A549 (cell line): ENCODE data around the gene HP. TPM values are rescaled to one million over a fixed set of nuclear protein-coding genes. Genes with fewer than 3 reads are reported as not detected.

Experiments used
- ATAC-seq, 2 experiments: fragments of 200-7000 bp in 1 of 2; fragments of >200 bp in 1 of 2; cut with Nextera tagmentation in 1 of 2; cut with Tn5 transposase in 1 of 2; 3 replicates each; pipeline versions ENCODE4 v1.8.0 to v1.9.1; 2018 to 2020; ENCODE audit warnings: mild to moderate bottlenecking in 1 of 2, moderate library complexity in 1 of 2
- CTCF ChIA-PET: fragments of 300-600 bp; sonication (Branson Sonifier 250); formaldehyde crosslinking; extraction: SDS; loops from one replicate; lab custom pipeline; 2021; ENCODE audit warnings: antibody characterized with exemption, inconsistent platforms; lab: Yijun Ruan, JAX
- POLR2A ChIA-PET: fragments of 350-600 bp; formaldehyde crosslinking; extraction: SDS; loops from one replicate; lab custom pipeline; 2021; ENCODE audit warnings: antibody characterized with exemption, inconsistent platforms; lab: Yijun Ruan, JAX
- DNase-seq, 2 experiments: peaks; one replicate each; pipeline versions ENCODE4 v3.0.0 to v3.0.0-alpha.2; 2011 to 2016; ENCODE audit warnings: low read depth in 1 of 2, low spot score in 1 of 2
- FAIRE-seq: peaks from 2 replicates; lab custom pipeline; 2011; peaks lifted over from hg19 to GRCh38; lab: Jason Lieb, UNC
- H3K27ac ChIP-seq, 2 experiments: fragments of >200 bp; sonication (Bioruptor Twin); formaldehyde crosslinking; 3 replicates each; pipeline ENCODE4 v1.5.1; 2016 to 2017
- H3K4me1 ChIP-seq: fragments of >200 bp; sonication (Bioruptor Twin); formaldehyde crosslinking; 3 replicates; pipeline ENCODE4 v1.6.1; 2016
- H3K4me2 ChIP-seq: fragments of >200 bp; sonication (Bioruptor Twin); formaldehyde crosslinking; 3 replicates; pipeline ENCODE4 v1.6.1; 2016
- H3K4me3 ChIP-seq: fragments of >200 bp; sonication (Bioruptor Twin); formaldehyde crosslinking; 3 replicates; pipeline ENCODE4 v1.5.1; 2016
- H3K9me3 ChIP-seq: fragments of >200 bp; sonication (Bioruptor Twin); formaldehyde crosslinking; 3 replicates; pipeline ENCODE4 v1.6.1; 2016
- BCL3 ChIP-seq: fragments of >200 bp; sonication (Bioruptor Twin); formaldehyde crosslinking; IDR thresholded peaks from 3 replicates; pipeline ENCODE4 v1.6.1; 2016
- CBX2 ChIP-seq: fragments of 200-600 bp; sonication (generic); IDR thresholded peaks from 2 replicates; pipeline ENCODE4 v1.6.1; 2016; ENCODE audit warnings: low read depth, mild to moderate bottlenecking, borderline replicate concordance
- CBX8 ChIP-seq: fragments of 200-600 bp; sonication (generic); IDR thresholded peaks from 2 replicates; pipeline ENCODE4 v1.6.1; 2016
- CEBPB ChIP-seq, 2 experiments: fragments of >200 bp in 1 of 2; sonication (Bioruptor Twin) in 1 of 2; formaldehyde crosslinking in 1 of 2; IDR thresholded peaks; 2 replicates each; pipeline ENCODE4 v1.6.1; 2012 to 2016
- E2F6 ChIP-seq: IDR thresholded peaks from 2 replicates; pipeline ENCODE4 v1.6.1; 2012; ENCODE audit warnings: low read depth, borderline replicate concordance
- EHF ChIP-seq: fragments of 250-450 bp; sonication (Bioruptor Pico); IDR thresholded peaks from 2 replicates; pipeline ENCODE4 v1.5.0; 2020; ENCODE audit warnings: mild to moderate bottlenecking
- EP300 ChIP-seq, 2 experiments: fragments of >200 bp; sonication (Bioruptor Twin); formaldehyde crosslinking; IDR thresholded peaks; 2 replicates in 1 of 2; 3 replicates in 1 of 2; pipeline ENCODE4 v1.6.1; 2016 to 2017
- FOSB ChIP-seq: fragments of 250-450 bp; sonication (Bioruptor Pico); IDR thresholded peaks from 2 replicates; pipeline ENCODE4 v1.5.0; 2020; ENCODE audit warnings: mild to moderate bottlenecking, moderate library complexity
- FOXS1 ChIP-seq: fragments of 250-450 bp; sonication (Bioruptor Pico); IDR thresholded peaks from 2 replicates; pipeline ENCODE4 v1.5.0; 2020; ENCODE audit warnings: mild to moderate bottlenecking, moderate library complexity
- GATA3 ChIP-seq: IDR thresholded peaks from 2 replicates; pipeline ENCODE4 v1.6.1; 2012; ENCODE audit warnings: borderline replicate concordance
- HDAC2 ChIP-seq: fragments of 200-600 bp; sonication (generic); IDR thresholded peaks from 2 replicates; pipeline ENCODE4 v1.6.1; 2016
- HES2 ChIP-seq: fragments of >200 bp; sonication (Bioruptor Twin); formaldehyde crosslinking; IDR thresholded peaks from 2 replicates; pipeline ENCODE4 v1.6.1; 2016
- HOXA7 ChIP-seq: fragments of 250-450 bp; sonication (Bioruptor Pico); IDR thresholded peaks from 2 replicates; pipeline ENCODE4 v1.5.0; 2020; ENCODE audit warnings: mild to moderate bottlenecking, moderate library complexity
- HOXB13 ChIP-seq: fragments of 250-450 bp; sonication (Bioruptor Pico); IDR thresholded peaks from 2 replicates; pipeline ENCODE4 v1.5.0; 2020; ENCODE audit warnings: low read depth, mild to moderate bottlenecking, moderate library complexity
- HOXB5 ChIP-seq: fragments of 250-450 bp; sonication (Bioruptor Pico); IDR thresholded peaks from 2 replicates; pipeline ENCODE4 v1.5.0; 2020; ENCODE audit warnings: mild to moderate bottlenecking, moderate library complexity
- JUN ChIP-seq, 2 experiments: fragments of >200 bp; sonication (Bioruptor Twin); formaldehyde crosslinking; IDR thresholded peaks; 2 replicates in 1 of 2; 3 replicates in 1 of 2; pipeline ENCODE4 v1.6.1; 2016 to 2017
- KDM5A ChIP-seq: fragments of 200-600 bp; sonication (generic); IDR thresholded peaks from 2 replicates; pipeline ENCODE4 v1.6.1; 2016; ENCODE audit warnings: antibody characterized with exemption, mild to moderate bottlenecking
- MAFK ChIP-seq: fragments of 450-650 bp; IDR thresholded peaks from 2 replicates; pipeline ENCODE4 v1.6.1; 2014; ENCODE audit not compliant: partially characterized antibody
- MAZ ChIP-seq: fragments of 150-350 bp; IDR thresholded peaks from 2 replicates; pipeline ENCODE4 v1.6.1; 2014; ENCODE audit warnings: antibody characterized with exemption, low read depth, low read length, borderline replicate concordance
- MYC ChIP-seq: IDR thresholded peaks from 2 replicates; pipeline ENCODE4 v1.6.1; 2012; ENCODE audit warnings: mild to moderate bottlenecking, inconsistent platforms, low read length, improper control_type of control experiment, borderline replicate concordance
- NFE2L2 ChIP-seq: fragments of 150-350 bp; conservative IDR thresholded peaks from 2 replicates; pipeline ENCODE4 v1.6.1; 2014; ENCODE audit warnings: low read length
- NR3C1 ChIP-seq: fragments of >200 bp; sonication (Bioruptor Twin); formaldehyde crosslinking; IDR thresholded peaks from 3 replicates; pipeline ENCODE4 v1.6.1; 2017
- PBX3 ChIP-seq: IDR thresholded peaks from 2 replicates; pipeline ENCODE4 v1.6.1; 2012
- RAD21 ChIP-seq, 2 experiments: fragments of >200 bp in 1 of 2; sonication (Bioruptor Twin) in 1 of 2; formaldehyde crosslinking in 1 of 2; IDR thresholded peaks in 1 of 2; conservative IDR thresholded peaks in 1 of 2; 2 replicates in 1 of 2; 3 replicates in 1 of 2; pipeline ENCODE4 v1.6.1; 2012 to 2018; ENCODE audit warnings: inconsistent platforms in 1 of 2
- RFX5 ChIP-seq: fragments of 450-650 bp; IDR thresholded peaks from 2 replicates; pipeline ENCODE4 v1.7.1; 2014; ENCODE audit warnings: antibody characterized with exemption, mild to moderate bottlenecking, moderate library complexity
- RNF2 ChIP-seq: fragments of 200-600 bp; sonication (generic); IDR thresholded peaks from 2 replicates; pipeline ENCODE4 v1.6.1; 2016; ENCODE audit warnings: low read depth, mild to moderate bottlenecking, antibody characterized with exemption, moderate library complexity, borderline replicate concordance
- SREBF2 ChIP-seq: fragments of 450-650 bp; IDR thresholded peaks from 2 replicates; pipeline ENCODE4 v1.6.1; 2014; ENCODE audit warnings: mild to moderate bottlenecking, moderate library complexity
- TFCP2L1 ChIP-seq: fragments of 250-450 bp; sonication (Bioruptor Pico); IDR thresholded peaks from 2 replicates; pipeline ENCODE4 v1.5.0; 2021; ENCODE audit warnings: mild to moderate bottlenecking
- ZFP36 ChIP-seq: fragments of 450-650 bp; IDR thresholded peaks from 2 replicates; pipeline ENCODE4 v1.6.1; 2014; ENCODE audit warnings: borderline replicate concordance; ENCODE audit not compliant: partially characterized antibody
- ZSCAN20 ChIP-seq: fragments of 250-450 bp; sonication (Bioruptor Pico); IDR thresholded peaks from 2 replicates; pipeline ENCODE4 v1.8.0; 2022; ENCODE audit warnings: mild to moderate bottlenecking, moderate library complexity
- WGBS: methylation state at CpG from one replicate; pipeline ENCODE4 v1.1.6; 2017; ENCODE audit errors: missing lambda C conversion rate; 5-methylcytosine and 5-hydroxymethylcytosine counted together
- polyA plus RNA-seq, 4 experiments: library from polyadenylated mRNA; depleted of rRNA in 3 of 4; stranded (reverse); fragments of >200 nt; fragmentation: RNase III in 1 of 4; extraction: RNeasy Plus Mini Kit Qiagen cat#74134 plus additional on column Dnase treatment in 1 of 4; gene quantifications; 2 replicates in 3 of 4; 3 replicates in 1 of 4; pipeline ENCODE4 v1.2.3, GENCODE V29; 2011 to 2017
- TF ChIP-seq, protein P1 (sequence below): fragments of 250-450 bp; sonication (Bioruptor Pico); IDR thresholded peaks from 2 replicates; pipeline ENCODE4 v1.5.0; 2020; ENCODE audit warnings: low read depth, mild to moderate bottlenecking, moderate library complexity

The HP gene
- polyA plus RNA-seq, 2 of the 4 experiments (the other 2 are of a cell fraction), result 0.23 TPM; not detected in 1

DNA sequence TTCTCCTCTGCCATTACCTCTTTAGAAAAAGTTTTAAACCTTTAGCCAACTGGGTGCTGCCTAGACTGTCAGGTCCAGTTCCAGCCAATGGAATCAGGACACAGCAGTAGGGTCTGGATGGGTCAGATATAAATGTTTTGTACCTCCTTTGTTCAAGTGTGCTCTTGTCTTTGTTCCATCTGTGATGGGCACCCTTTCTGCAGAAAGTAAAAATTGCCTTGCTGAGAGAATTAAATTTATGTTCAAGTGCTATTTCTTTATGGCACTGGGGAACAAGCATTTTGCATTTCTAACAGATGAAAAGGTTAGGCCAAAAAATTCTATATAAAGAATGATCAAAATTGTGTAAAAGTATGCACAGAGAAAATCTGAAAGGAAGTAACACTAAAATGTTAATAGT lies 5.2 kb upstream of the HP start:
- POLR2A ChIA-PET, result no interaction called here

DNA sequence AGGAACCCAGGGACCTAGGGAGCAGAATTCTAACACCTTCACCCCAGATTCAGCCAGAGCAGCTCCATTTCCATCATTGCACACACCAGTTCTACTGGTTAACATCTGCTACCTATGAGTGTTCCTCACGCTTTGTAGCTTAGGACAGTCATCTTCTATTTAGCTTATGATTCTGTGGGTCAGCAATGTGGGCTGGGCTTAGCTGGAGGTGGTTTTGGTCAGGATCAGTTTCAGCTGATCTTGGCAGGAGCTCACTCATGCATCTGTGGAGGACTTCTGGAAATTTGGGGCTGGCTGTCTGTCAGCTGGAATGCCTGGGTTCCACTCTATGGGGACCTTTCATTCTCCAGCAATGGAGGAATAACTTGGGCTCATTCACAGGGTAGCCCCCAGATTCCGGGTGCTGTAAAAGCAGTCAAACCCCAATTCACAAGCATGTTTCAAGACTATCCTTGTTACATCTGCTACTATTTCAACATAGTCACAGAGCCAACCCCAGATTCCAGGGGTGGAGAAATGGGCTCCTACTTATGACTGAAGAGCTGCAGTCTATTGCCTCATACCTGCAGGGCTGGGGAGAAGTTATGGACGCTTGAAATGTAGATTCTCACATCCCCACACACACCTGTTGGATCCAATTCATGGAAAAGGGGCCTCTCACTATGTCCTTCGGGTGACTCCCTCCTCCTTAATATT lies 3.4 kb upstream of the HP start:
- CTCF ChIA-PET, result interaction anchor here (1.6 kb wide), 1 partner anchor 48 kb away, joined by 3 read pairs; no protein-coding TSS in a partner anchor
- ATAC-seq, result no peak
- Histone ChIP-seq H3K27ac (no peak overlapping the region), H3K4me1 (no peaks in the 10 kb centered on the region), H3K4me3 (no peak overlapping the region)
- DNase-seq, result no peak
- WGBS, result 17% methylated on average over 4 of the region's 4 CpGs
- POLR2A ChIA-PET, result no interaction called here
- no peak for FAIRE-seq
- TF ChIP-seq ZFP36 (no peak), SREBF2 (no peak), E2F6 (no peak), HOXA7 (CRISPR knock-in tag) (no peak), HOXB5 (CRISPR knock-in tag) (no peak), RNF2 (no peak), CBX8 (no peak), FOSB (no peak), EHF (no peak), EP300 (IDR thresholded peaks at IDR 0.05) (no peak), PBX3 (no peak), MAZ (no peak), TFCP2L1 (CRISPR knock-in tag) (no peak), GATA3 (no peak), RAD21 (conservative IDR thresholded peaks at IDR 0.05 in 1 of 2, IDR thresholded peaks at IDR 0.05 in 1 of 2) (no peak), ZSCAN20 (no peak), CEBPB (IDR thresholded peaks at IDR 0.05) (no peak), FOXS1 (CRISPR knock-in tag) (no peak)
- TF ChIP-seq, protein P1, sequence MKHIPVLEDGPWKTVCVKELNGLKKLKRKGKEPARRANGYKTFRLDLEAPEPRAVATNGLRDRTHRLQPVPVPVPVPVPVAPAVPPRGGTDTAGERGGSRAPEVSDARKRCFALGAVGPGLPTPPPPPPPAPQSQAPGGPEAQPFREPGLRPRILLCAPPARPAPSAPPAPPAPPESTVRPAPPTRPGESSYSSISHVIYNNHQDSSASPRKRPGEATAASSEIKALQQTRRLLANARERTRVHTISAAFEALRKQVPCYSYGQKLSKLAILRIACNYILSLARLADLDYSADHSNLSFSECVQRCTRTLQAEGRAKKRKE (CRISPR knock-in tag), result no peak
- TF ChIP-seq, all 56 proteins: peak for 0
- Histone ChIP-seq H3K4me2 (no peak overlapping the region), H3K9me3 (no peaks in the 10 kb centered on the region; the same call in 2 of the 3 replicates)

More for the DNA sequence above, 5.2 kb upstream of the HP start:
- Histone ChIP-seq H3K4me2 (no peak overlapping the region), H3K4me1 (no peaks in the 10 kb centered on the region), H3K4me3 (no peak overlapping the region), H3K9me3 (no peaks in the 10 kb centered on the region; the same call in 2 of the 3 replicates), H3K27ac (no peak overlapping the region)
- DNase-seq (no peak), FAIRE-seq (no peak), ATAC-seq (no peak)
- CTCF ChIA-PET, result no interaction called here
- TF ChIP-seq KDM5A, result no peak
- TF ChIP-seq RFX5, result no peak
- TF ChIP-seq EHF, result no peak
- no peak for TF ChIP-seq FOXS1 (CRISPR knock-in tag)
- no peak for TF ChIP-seq NR3C1
- TF ChIP-seq HDAC2, result no peak
- no peak for TF ChIP-seq JUN (IDR thresholded peaks at IDR 0.05)
- TF ChIP-seq CBX2, result no peak
- TF ChIP-seq MAFK, result no peak
- no peak for TF ChIP-seq HES2
- no peak for TF ChIP-seq NFE2L2
- no peak for TF ChIP-seq MYC
- no peak for TF ChIP-seq HOXB13
- no peak for TF ChIP-seq BCL3
